Measurements from ENCODE around the gene C2CD2.

C2CD2 gene

DNA sequence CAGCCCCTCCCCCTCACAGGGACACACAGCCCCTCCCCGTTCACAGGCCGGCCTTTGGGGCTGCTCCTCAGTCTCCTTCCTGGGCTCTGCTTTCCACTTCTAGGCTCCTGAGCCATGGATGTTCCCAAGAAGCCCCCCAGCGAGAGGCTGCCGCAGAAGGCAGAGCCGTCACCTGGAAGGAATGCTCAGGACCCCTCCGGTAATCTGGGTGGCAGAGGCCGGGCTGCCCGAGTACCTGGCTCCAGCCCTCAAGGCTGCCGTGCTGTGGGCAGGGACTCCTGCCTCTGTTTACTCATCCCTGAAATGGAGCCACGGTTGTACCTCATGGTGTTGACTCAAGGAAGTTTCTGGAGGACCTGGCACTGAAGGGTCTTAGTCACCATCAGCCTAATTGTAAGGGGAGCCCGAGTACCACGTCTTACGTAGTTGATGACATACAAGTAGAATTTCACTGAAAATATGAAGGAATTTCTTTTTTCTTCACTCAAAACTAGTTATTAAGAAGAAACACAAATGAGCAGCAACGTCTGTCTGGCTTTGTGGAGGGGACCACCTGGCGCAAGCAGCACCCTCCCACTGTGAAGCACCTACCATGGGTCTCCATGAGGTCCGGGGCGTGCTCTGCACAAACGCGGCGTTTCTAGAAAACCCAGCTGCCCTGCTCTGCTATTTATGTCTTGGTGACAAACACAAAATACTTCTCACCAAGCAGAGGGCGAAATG is 108.3 kb downstream of the C2CD2 start:
- no peak for DNase-seq (ENCODE audit: low read depth)

DNA sequence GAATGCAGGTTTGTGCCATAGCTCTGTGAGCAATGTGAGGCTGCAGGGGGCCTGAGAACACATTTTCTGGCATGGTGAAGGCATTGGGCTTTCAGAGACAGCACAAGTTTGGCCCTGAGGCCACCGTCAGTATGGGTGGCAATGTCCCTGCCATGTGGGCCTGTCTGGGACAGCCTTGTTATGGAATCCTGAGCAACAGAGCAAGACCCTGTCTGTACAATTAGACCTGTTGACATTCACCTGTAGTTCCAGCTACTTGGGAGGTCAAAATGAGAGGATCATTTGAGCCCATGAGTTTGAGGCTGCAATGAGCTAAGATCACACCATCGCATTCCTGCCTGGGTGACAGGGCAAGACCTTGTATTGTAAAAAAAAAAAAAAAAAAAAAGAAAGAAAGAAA is 110.2 kb downstream of the C2CD2 start:
- no peak for DNase-seq (ENCODE audit: low read depth)

DNA sequence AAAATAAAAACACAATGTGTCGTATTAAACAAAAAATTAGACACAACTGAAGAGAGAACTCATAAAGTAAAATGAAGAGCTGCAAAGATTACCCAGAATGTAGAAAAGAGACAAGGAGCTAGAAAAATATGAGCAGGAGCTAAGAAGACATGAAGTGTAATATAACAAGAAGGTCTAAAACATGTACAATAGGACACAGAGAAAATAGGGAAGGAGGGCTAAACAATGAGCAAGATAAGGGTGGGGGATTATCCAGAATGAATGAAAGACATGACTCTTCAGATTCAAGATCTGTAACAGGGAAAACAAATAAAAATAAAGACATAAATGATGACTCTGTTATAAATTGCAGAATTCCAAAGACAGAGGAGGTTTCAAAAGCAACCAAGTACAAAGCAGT is 112.9 kb downstream of the C2CD2 start:
- no peak for DNase-seq (ENCODE audit: low read depth)

DNA sequence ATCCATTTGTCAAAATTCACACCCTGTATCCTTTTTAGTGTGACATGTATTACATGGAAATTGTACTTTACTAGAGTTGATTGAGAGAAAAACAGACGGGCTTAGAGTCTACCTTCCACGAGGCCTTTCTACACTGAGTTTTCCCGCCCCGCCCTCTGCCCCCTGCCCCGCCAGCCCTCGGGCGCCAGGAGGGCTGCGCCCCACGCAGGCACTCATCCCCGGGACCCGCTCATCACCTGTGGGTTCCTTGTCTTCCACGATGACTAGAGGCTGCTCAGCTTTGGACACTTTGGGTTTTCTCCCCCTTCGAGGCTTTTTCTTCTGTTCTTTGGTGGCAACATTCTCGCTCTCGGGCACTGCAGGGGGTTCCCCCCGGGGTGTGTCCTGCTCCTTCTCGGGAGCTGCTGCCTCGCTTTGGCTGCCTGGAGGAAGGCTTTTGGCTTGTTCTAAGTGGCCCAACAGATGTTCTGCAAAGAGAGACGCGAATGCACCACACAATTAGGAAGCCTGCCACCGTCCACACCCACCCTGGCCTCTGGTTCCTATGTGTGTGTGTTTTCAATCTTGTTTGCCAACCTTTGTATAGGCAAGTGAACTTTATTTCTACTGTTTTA is 114.3 kb downstream of the C2CD2 start:
- no peak for DNase-seq (ENCODE audit: low read depth)

DNA sequence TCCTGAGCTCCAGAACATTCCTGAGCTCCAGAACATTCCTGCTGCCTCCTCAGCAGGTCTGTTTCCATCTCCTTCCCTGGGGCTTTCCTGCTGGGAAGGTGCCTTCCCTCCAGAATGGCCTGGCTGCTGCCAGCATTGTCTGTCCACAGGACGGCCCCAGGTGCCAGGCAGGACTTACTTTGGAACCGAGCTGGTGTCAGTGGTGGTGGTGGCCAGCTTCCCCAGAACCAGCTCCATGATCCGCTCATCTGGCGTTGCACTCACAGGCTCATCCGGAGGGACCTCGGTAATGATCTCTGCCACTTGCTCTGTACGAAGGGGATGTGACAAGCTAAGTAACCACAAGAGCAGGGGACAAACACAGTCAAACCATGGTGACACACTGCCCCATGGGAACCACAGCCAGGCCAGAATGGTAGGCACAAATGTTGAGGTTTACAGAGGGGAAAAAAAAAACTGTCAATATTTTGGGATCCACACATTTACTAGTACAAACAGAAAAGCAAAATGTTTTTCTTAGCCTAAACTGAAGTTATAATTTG is 116.0 kb downstream of the C2CD2 start:
- no peak for DNase-seq (ENCODE audit: low read depth)

DNA sequence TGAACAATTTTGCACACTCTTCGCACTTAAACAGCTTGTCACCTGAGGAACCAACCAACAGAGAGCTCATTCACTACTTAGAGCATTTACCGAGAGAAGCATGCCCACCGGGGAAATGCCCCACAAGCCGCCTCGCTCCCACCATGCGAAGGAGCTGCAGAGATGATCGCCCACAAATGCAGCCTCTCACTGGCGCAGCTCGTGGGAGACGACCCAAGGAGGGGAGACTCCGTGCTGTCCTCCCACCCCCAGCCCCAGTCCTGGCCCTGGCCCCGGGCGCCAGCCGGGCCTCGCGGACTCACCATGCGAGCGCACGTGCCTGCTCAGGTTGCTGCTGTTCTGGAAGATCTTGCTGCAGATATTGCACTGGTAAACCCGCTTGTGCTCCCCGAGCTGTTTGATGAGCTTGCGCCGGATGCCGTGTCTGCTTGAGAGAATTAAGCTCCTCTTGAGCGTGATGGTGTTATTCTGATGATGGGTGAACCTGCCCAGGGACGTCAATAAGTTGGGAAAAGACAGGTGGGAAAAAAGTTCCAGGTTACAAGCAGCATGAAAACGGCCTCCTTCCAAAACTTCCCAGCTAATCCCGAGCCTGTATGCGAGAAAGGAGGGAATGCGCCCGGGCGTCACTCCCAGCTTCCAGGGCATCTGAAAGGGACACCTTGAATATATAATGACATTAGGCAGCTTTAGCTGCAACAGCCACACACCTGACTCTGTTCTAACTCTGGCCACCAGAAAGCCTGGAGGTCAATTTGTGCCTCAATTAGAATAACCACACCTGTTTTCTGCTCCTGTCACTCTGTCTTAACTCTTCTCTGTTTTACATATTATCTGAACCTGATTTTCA is 117.4 kb downstream of the C2CD2 start:
- DNase-seq (ENCODE audit: low read depth) = no peak

DNA sequence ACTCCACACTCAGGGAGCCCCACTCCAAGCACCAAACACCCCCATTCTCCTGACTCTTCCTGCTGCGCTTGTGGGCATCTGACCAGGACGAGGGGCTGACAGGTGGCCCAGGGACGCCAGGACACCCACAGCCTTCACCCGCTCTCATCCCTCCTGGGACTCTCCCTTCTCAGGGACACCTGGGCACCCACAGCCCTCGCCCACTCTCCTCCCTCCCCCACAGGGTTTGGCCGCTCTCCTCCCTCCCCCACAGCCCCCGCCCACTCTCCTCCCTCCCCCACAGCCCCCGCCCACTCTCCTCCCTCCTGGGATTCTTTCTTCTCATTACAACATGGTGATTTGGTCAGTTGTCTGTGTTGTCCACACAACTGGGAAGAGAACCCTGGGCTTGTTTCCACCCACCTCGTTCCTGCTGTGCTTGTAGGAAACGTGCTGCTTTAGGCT is 118.1 kb downstream of the C2CD2 start:
- no peak for DNase-seq (ENCODE audit: low read depth)

Data from stromal cell of bone marrow (primary cell).